Ovary (tissue), 9 donors: ENCODE measurements around the gene LIPN. TPM values are rescaled to one million over a fixed set of nuclear protein-coding genes. Genes with fewer than 3 reads are reported as not detected.
"Not testable (repeated sequence)": the region's sequence is repeated elsewhere in the genome, so short reads cannot be mapped to it uniquely, and the experiment has no call there.

Experiments
- DNase-seq, 5 donors: peaks; one replicate each; pipeline ENCODE4 v3.0.0-alpha.2; 2019 to 2020
- H3K27ac ChIP-seq, 2 donors: fragments of 200-600 bp; one replicate each; pipeline versions ENCODE4 v1.5.1 to v1.8.0; 2019 to 2022
- H3K27me3 ChIP-seq: fragments of 200-600 bp; one replicate; pipeline ENCODE4 v1.8.0; 2022
- H3K36me3 ChIP-seq: fragments of 200-600 bp; sonication (generic); one replicate; pipeline ENCODE4 v1.5.1; 2019
- H3K4me1 ChIP-seq: one replicate; pipeline ENCODE4 v1.8.1; 2013; ENCODE audit warnings: mild to moderate bottlenecking, moderate library complexity; ENCODE audit not compliant: insufficient read depth
- H3K4me3 ChIP-seq: fragments of 200-600 bp; sonication (generic); one replicate; pipeline ENCODE4 v1.5.1; 2017
- H3K9me3 ChIP-seq, 2 donors: fragments of 200-600 bp in 1 of 2; sonication (generic) in 1 of 2; one replicate each; pipeline versions ENCODE4 v1.5.1 to v1.8.1; 2013 to 2019; ENCODE audit warnings: mild to moderate bottlenecking in 1 of 2, moderate library complexity in 1 of 2
- CTCF ChIP-seq, 3 donors: fragments of 450-650 bp in 2 of 3; fragments of 200-600 bp in 1 of 3; IDR thresholded peaks; one replicate each; pipeline versions ENCODE4 v1.5.1 to v1.8.0; 2016 to 2022; ENCODE audit warnings: antibody characterized with exemption in 3 of 3, mild to moderate bottlenecking in 1 of 3
- EP300 ChIP-seq: sonication (generic); formaldehyde crosslinking; IDR thresholded peaks from one replicate; pipeline ENCODE4 v1.6.1; 2017; ENCODE audit warnings: antibody characterized with exemption
- POLR2A ChIP-seq: fragments of 450-650 bp; IDR thresholded peaks from one replicate; pipeline ENCODE4 v1.6.1; 2017; ENCODE audit warnings: antibody characterized with exemption, mild to moderate bottlenecking, moderate library complexity
- WGBS, 3 donors: extraction: QIAGEN DNeasy Blood & Tissue Kit in 1 of 3; methylation state at CpG; one replicate each; pipeline versions ENCODE4 v1.1.5 to v1.1.7; 2013 to 2017; 5-methylcytosine and 5-hydroxymethylcytosine counted together
- intact Hi-C, 4 donors: fragments of 100-400 bp; cut with DNase I; formaldehyde crosslinking; loops; one replicate each; pipeline versions ENCODE4 v1.11.0 to v1.15.1; 2022 to 2023
- polyA plus RNA-seq, 2 donors: library from polyadenylated mRNA; stranded (reverse); fragments of 200-250 nt in 1 of 2; fragments of 350-450 nt in 1 of 2; fragmentation: Illumina TruSeq in 1 of 2; extraction: RNeasy Lipid Tissue Mini Kit (QIAGEN cat#74804) in 1 of 2; gene quantifications; one replicate each; pipeline ENCODE4 v1.2.3, GENCODE V29; 2013 to 2014
- total RNA-seq, 7 donors: library from RNA; depleted of rRNA in 2 of 7; stranded (reverse); fragments of >200 nt in 2 of 7; fragmentation: NEBNext Ultra II Directional in 3 of 7; extraction: Animal tissue kit (Norgen Biotek cat#: 25700) in 3 of 7; gene quantifications; one replicate each; pipeline versions ENCODE4 v1.1.0 to v1.2.4, GENCODE V29; 2016 to 2023
- donor health status: DM: no; HTN: no; CAD: no; lungs with moderate emphysema.
- donor health status: DM: no; HTN: no; CAD: no.
- donor health status: Bipolar disorder and iron deficiency.
- donor health status: DM: yes; HTN: yes; CAD: no.
- donor health status: DM: no; HTN: no; CAD: no.
- donor health status: DM: yes; HTN: yes; CAD: no.

LIPN gene
- total and polyA plus RNA-seq, 9 donors = not detected

GRCh38 chr10:88735661-88736060, 24.2 kb upstream of the LIPN start:
- Histone ChIP-seq H3K27ac (no peak overlapping the region), H3K36me3 (no peaks in the 10 kb centered on the region), H3K4me3 (no peak overlapping the region), H3K27me3 (no peaks in the 10 kb centered on the region), H3K9me3 (no peaks in the 10 kb centered on the region), H3K4me1 (no peaks in the 10 kb centered on the region)
- intact Hi-C loops = no loop called here
- WGBS, 3 donors = 74 to 86% (median 79%) methylated on average over 1 of the region's 1 CpG
- TF ChIP-seq POLR2A (no peak), EP300 (no peak), CTCF (IDR thresholded peaks at IDR 0.05) (no peak)
- DNase-seq = no peak

GRCh38 chr10:88741921-88742320, 17.9 kb upstream of the LIPN start:
- H3K27ac ChIP-seq, H3K27me3 ChIP-seq, H3K4me3 ChIP-seq, H3K4me1 ChIP-seq, H3K36me3 ChIP-seq, H3K9me3 ChIP-seq, DNase-seq, intact Hi-C loops: not testable (repeated sequence)
- WGBS, 3 donors = 41 to 67% (median 63%) methylated on average over 5 of the region's 5 CpGs

- Histone ChIP-seq H3K4me1 (no peaks in the 10 kb centered on the region), H3K36me3 (no peaks in the 10 kb centered on the region), H3K9me3 (no peaks in the 10 kb centered on the region), H3K4me3 (no peak overlapping the region), H3K27ac (no peak overlapping the region), H3K27me3 (no peaks in the 10 kb centered on the region)
- 73 to 98% (median 85%) methylated on average over 1 of the region's 1 CpG for WGBS, 3 donors
- no peak for DNase-seq
- intact Hi-C loops = no loop called here
- TF ChIP-seq POLR2A = no peak
- TF ChIP-seq EP300 = no peak
- TF ChIP-seq CTCF (IDR thresholded peaks at IDR 0.05) = no peak
Observed at GRCh38 chr10:88742448-88742847, 17.4 kb upstream of the LIPN start.

- WGBS, 3 donors = 66 to 81% (median 68%) methylated on average over 5 of the region's 5 CpGs
Observed at GRCh38 chr10:88744002-88744401, 15.8 kb upstream of the LIPN start.

DNA sequence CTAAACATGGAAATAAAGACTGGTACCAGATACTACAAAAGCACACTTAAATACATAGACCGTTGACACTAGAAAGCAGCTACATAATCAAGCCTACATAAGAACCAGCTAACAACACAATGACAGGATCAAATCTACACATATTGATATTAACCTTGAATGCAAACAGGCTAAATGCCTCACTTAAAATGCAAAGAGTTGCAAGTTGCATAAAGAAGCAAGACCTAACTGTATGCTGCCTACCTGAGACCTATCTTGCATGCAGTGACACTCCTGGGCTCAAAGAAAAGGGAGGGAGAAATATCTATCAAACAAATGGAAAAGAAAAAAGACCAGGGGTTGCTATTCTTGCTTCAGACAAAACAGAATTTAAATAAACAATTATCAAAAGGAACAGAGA, 14.2 kb upstream of the LIPN start:
- DNase-seq = no peak
- H3K4me3 ChIP-seq = no peak overlapping the region
- no peak overlapping the region for H3K27ac ChIP-seq
- intact Hi-C loops = no loop called here
- H3K27me3 ChIP-seq = no peaks in the 10 kb centered on the region
- H3K36me3 ChIP-seq = no peaks in the 10 kb centered on the region
- 86 to 90% (median 87%) methylated on average over 1 of the region's 1 CpG for WGBS, 3 donors
- no peak for TF ChIP-seq EP300
- no peak for TF ChIP-seq POLR2A
- no peak for TF ChIP-seq CTCF (IDR thresholded peaks at IDR 0.05)
- no peaks in the 10 kb centered on the region for H3K9me3 ChIP-seq
- no peaks in the 10 kb centered on the region for H3K4me1 ChIP-seq

More at GRCh38 chr10:88744002-88744401, 15.8 kb upstream of the LIPN start:
- H3K36me3 ChIP-seq = no peaks in the 10 kb centered on the region
- no peaks in the 10 kb centered on the region for H3K27me3 ChIP-seq
- intact Hi-C loops = no loop called here
- H3K4me3 ChIP-seq = no peak overlapping the region
- no peaks in the 10 kb centered on the region for H3K9me3 ChIP-seq
- no peak for TF ChIP-seq EP300
- no peak for TF ChIP-seq CTCF (IDR thresholded peaks at IDR 0.05)
- TF ChIP-seq POLR2A = no peak
- no peak overlapping the region for H3K27ac ChIP-seq
- no peaks in the 10 kb centered on the region for H3K4me1 ChIP-seq
- DNase-seq = no peak
